ENCODE measurements around the gene RALGAPA1. TPM values are rescaled to one million over a fixed set of nuclear protein-coding genes. Genes with fewer than 3 reads are reported as not detected.

RALGAPA1 gene
- total RNA-seq, 1 experiment from 2014 or later = 28.2 TPM

- H3K36me3 Mint-ChIP-seq (ENCODE audit: insufficient read depth, unreplicated experiment) = peaks cover 23% of the 10 kb centered on the region
- DNase-seq = no peak
- CTCF ChIA-PET = no interaction called here
- intact Hi-C loops (cut with micrococcal nuclease; ENCODE audit: unreplicated experiment) = no loop called here
- H3K4me3 Mint-ChIP-seq (ENCODE audit: low read depth, unreplicated experiment) = peak overlapping the region; percentile 86
- H3K27me3 Mint-ChIP-seq (ENCODE audit: unreplicated experiment) = no peaks in the 10 kb centered on the region
- BruUV-seq (replicated peaks) = TSS peak; percentile 52
- no peaks in the 10 kb centered on the region for H3K9me3 Mint-ChIP-seq (ENCODE audit: low read depth, unreplicated experiment)
- TF ChIP-seq CTCF (IDR thresholded peaks at IDR 0.05; ENCODE audit: unreplicated experiment) = no peak
- peak overlapping the region; percentile 91 for H3K27ac Mint-ChIP-seq (ENCODE audit: unreplicated experiment)
- H3K4me1 Mint-ChIP-seq (ENCODE audit: low read depth, unreplicated experiment) = peaks cover 9% of the 10 kb centered on the region
These were observed 1.7 kb downstream of the RALGAPA1 start for GRCh38 chr14:35807131-35807961.

GRCh38 chr14:35806006-35806907 lies 2.8 kb downstream of the RALGAPA1 start:
- CTCF ChIA-PET = interaction anchor here (0.7 kb wide), 1 partner anchor 673 kb away, joined by 5 read pairs; no protein-coding TSS in a partner anchor
- no TSS peak for BruUV-seq (replicated peaks)
- Mint-ChIP-seq H3K4me1 (ENCODE audit: low read depth, unreplicated experiment) (peaks cover 9% of the 10 kb centered on the region), H3K27me3 (ENCODE audit: unreplicated experiment) (no peaks in the 10 kb centered on the region), H3K9me3 (ENCODE audit: low read depth, unreplicated experiment) (no peaks in the 10 kb centered on the region), H3K36me3 (ENCODE audit: insufficient read depth, unreplicated experiment) (peaks cover 23% of the 10 kb centered on the region), H3K4me3 (ENCODE audit: low read depth, unreplicated experiment) (no peak overlapping the region), H3K27ac (ENCODE audit: unreplicated experiment) (no peak overlapping the region)
- DNase-seq = no peak
- intact Hi-C loops (cut with micrococcal nuclease; ENCODE audit: unreplicated experiment) = no loop called here
- TF ChIP-seq CTCF (IDR thresholded peaks at IDR 0.05; ENCODE audit: unreplicated experiment) = no peak

- no peaks in the 10 kb centered on the region for H3K4me1 Mint-ChIP-seq (ENCODE audit: low read depth, unreplicated experiment)
- no peaks in the 10 kb centered on the region for H3K9me3 Mint-ChIP-seq (ENCODE audit: low read depth, unreplicated experiment)
- H3K27ac Mint-ChIP-seq (ENCODE audit: unreplicated experiment) = no peak overlapping the region
- H3K36me3 Mint-ChIP-seq (ENCODE audit: insufficient read depth, unreplicated experiment) = no peaks in the 10 kb centered on the region
- intact Hi-C loops (cut with micrococcal nuclease; ENCODE audit: unreplicated experiment) = no loop called here
- no peak for DNase-seq
- H3K27me3 Mint-ChIP-seq (ENCODE audit: unreplicated experiment) = no peaks in the 10 kb centered on the region
- TF ChIP-seq CTCF (IDR thresholded peaks at IDR 0.05; ENCODE audit: unreplicated experiment) = no peak
- no peak overlapping the region for H3K4me3 Mint-ChIP-seq (ENCODE audit: low read depth, unreplicated experiment)
- CTCF ChIA-PET = interaction anchor here (0.7 to 1.0 kb wide), 2 partner anchors 9 to 1935 kb away, joined by 4 to 9 read pairs; no protein-coding TSS in a partner anchor
- BruUV-seq (replicated peaks) = no TSS peak
These were observed 11.3 kb downstream of the RALGAPA1 start for GRCh38 chr14:35797796-35798195.

- no peak overlapping the region for H3K4me3 Mint-ChIP-seq (ENCODE audit: low read depth, unreplicated experiment)
- no peaks in the 10 kb centered on the region for H3K9me3 Mint-ChIP-seq (ENCODE audit: low read depth, unreplicated experiment)
- no peaks in the 10 kb centered on the region for H3K36me3 Mint-ChIP-seq (ENCODE audit: insufficient read depth, unreplicated experiment)
- no peaks in the 10 kb centered on the region for H3K27me3 Mint-ChIP-seq (ENCODE audit: unreplicated experiment)
- no peak for DNase-seq
- CTCF ChIA-PET = interaction anchor here (0.7 kb wide), 1 partner anchor 315 kb away, joined by 3 read pairs; no protein-coding TSS in a partner anchor
- intact Hi-C loops (cut with micrococcal nuclease; ENCODE audit: unreplicated experiment) = no loop called here
- TF ChIP-seq CTCF (IDR thresholded peaks at IDR 0.05; ENCODE audit: unreplicated experiment) = no peak
- H3K27ac Mint-ChIP-seq (ENCODE audit: unreplicated experiment) = no peak overlapping the region
- H3K4me1 Mint-ChIP-seq (ENCODE audit: low read depth, unreplicated experiment) = no peaks in the 10 kb centered on the region
- no TSS peak for BruUV-seq (replicated peaks)
These were observed 19.4 kb downstream of the RALGAPA1 start for GRCh38 chr14:35789651-35790050.
